Muscle of leg (tissue), 11 donors: ENCODE results near the gene CUBN. TPM values are rescaled to one million over a fixed set of nuclear protein-coding genes. Genes with fewer than 3 reads are reported as not detected.
A peak's percentile ranks its signal among the peaks of the same experiment; 100 is the strongest.

ENCODE experiments used
- DNase-seq: peaks from one replicate; pipeline ENCODE4 v3.0.0; 2013
- H3K27ac ChIP-seq: one replicate; pipeline ENCODE4 v1.5.1; 2013; ENCODE audit warnings: mild to moderate bottlenecking, low read length, control low read depth
- H3K27me3 ChIP-seq: one replicate; pipeline ENCODE4 v1.6.1; 2013; ENCODE audit warnings: low read length; ENCODE audit not compliant: control insufficient read depth, insufficient read depth
- H3K36me3 ChIP-seq: one replicate; pipeline ENCODE4 v1.6.1; 2013; ENCODE audit warnings: low read length; ENCODE audit not compliant: control insufficient read depth, insufficient read depth
- H3K4me1 ChIP-seq: one replicate; pipeline ENCODE4 v1.6.1; 2013; ENCODE audit warnings: low read length; ENCODE audit not compliant: control insufficient read depth, insufficient read depth
- H3K4me3 ChIP-seq: one replicate; pipeline ENCODE4 v1.5.1; 2013; ENCODE audit warnings: low read length, control low read depth
- H3K9me3 ChIP-seq: replicated peaks from 2 replicates; pipeline ENCODE4 v1.6.1; 2013; ENCODE audit warnings: low read depth, low read length; ENCODE audit not compliant: control insufficient read depth
- WGBS: methylation state at CpG from one replicate; pipeline ENCODE4 v1.1.5; 2013; ENCODE audit warnings: missing lambda C conversion rate; ENCODE audit not compliant: insufficient coverage; 5-methylcytosine and 5-hydroxymethylcytosine counted together
- polyA plus RNA-seq, 8 donors: library from polyadenylated mRNA; unstranded; fragments of 120-200 nt; gene quantifications; one replicate each; pipeline versions ENCODE4 v1.2.1 to v1.2.3, GENCODE V29; 2013; ENCODE audit warnings: inconsistent platforms in 1 of 8, low replicate concordance in 1 of 8; ENCODE audit not compliant: insufficient read length in 8 of 8, insufficient read depth in 1 of 8
- total RNA-seq: library from RNA; stranded (reverse); fragments of 120-200 nt; gene quantifications from one replicate; pipeline ENCODE4 v1.2.4, GENCODE V29; 2013

Gene CUBN
- total and polyA plus RNA-seq, 9 donors, result 1.4 to 5.0 (median 2.0) TPM

GRCh38 chr10:16780338-16780880 lies 349.2 kb downstream of the CUBN start:
- no peak overlapping the region for H3K27ac ChIP-seq
- H3K36me3 ChIP-seq, result peaks cover 14% of the 10 kb centered on the region
- WGBS, result 67% methylated on average over 4 of the region's 7 CpGs
- H3K27me3 ChIP-seq, result no peaks in the 10 kb centered on the region
- no peak for DNase-seq
- H3K4me3 ChIP-seq, result no peak overlapping the region
- H3K4me1 ChIP-seq, result no peaks in the 10 kb centered on the region
- H3K9me3 ChIP-seq, result no peaks in the 10 kb centered on the region

GRCh38 chr10:16779384-16779915 lies 350.2 kb downstream of the CUBN start:
- WGBS, result 80% methylated on average over 1 of the region's 6 CpGs
- H3K9me3 ChIP-seq, result no peaks in the 10 kb centered on the region
- no peak overlapping the region for H3K27ac ChIP-seq
- no peak for DNase-seq
- H3K27me3 ChIP-seq, result no peaks in the 10 kb centered on the region
- peaks cover 14% of the 10 kb centered on the region for H3K36me3 ChIP-seq
- no peaks in the 10 kb centered on the region for H3K4me1 ChIP-seq
- no peak overlapping the region for H3K4me3 ChIP-seq

GRCh38 chr10:16777473-16778370 lies 351.9 kb downstream of the CUBN start:
- H3K4me3 ChIP-seq, result no peak overlapping the region
- H3K27ac ChIP-seq, result peak overlapping the region; percentile 62

GRCh38 chr10:16776896-16777295 lies 352.7 kb downstream of the CUBN start:
- Histone ChIP-seq H3K4me1 (no peaks in the 10 kb centered on the region), H3K9me3 (no peaks in the 10 kb centered on the region), H3K36me3 (peaks cover 14% of the 10 kb centered on the region), H3K27me3 (no peaks in the 10 kb centered on the region), H3K4me3 (no peak overlapping the region), H3K27ac (no peak overlapping the region)
- no peak for DNase-seq
- no CpG with 5 or more reads among the region's 3 CpGs for WGBS

More at GRCh38 chr10:16777473-16778370, 351.9 kb downstream of the CUBN start:
- no peaks in the 10 kb centered on the region for H3K27me3 ChIP-seq
- peak; percentile 68 for DNase-seq
- no peaks in the 10 kb centered on the region for H3K9me3 ChIP-seq
- H3K4me1 ChIP-seq, result no peaks in the 10 kb centered on the region
- H3K36me3 ChIP-seq, result peaks cover 14% of the 10 kb centered on the region
- WGBS, result 84% methylated on average over 3 of the region's 7 CpGs

Other genes with a start within 250 kb of the CUBN start
- gene TRDMT1, start 71.9 kb upstream of the CUBN start, total RNA-seq, result 8.7 TPM
- gene TRDMT1, start 71.9 kb upstream of the CUBN start, polyA plus RNA-seq, result 10 to 100 TPM in 1 of 8 donors, 1 to 10 TPM in 7; 4.7 to 11.5 (median 7.0) TPM
- gene VIM, start 98.4 kb upstream of the CUBN start, total RNA-seq, result 2,331 TPM
- 1,000 to 10,000 TPM; 2,090 to 3,715 (median 2,709) TPM for gene VIM, start 98.4 kb upstream of the CUBN start, polyA plus RNA-seq